ENCODE measurements around the gene UBA7.
"Not testable (repeated sequence)": the region's sequence is repeated elsewhere in the genome, so short reads cannot be mapped to it uniquely, and the experiment has no call there.

UBA7 gene

DNA sequence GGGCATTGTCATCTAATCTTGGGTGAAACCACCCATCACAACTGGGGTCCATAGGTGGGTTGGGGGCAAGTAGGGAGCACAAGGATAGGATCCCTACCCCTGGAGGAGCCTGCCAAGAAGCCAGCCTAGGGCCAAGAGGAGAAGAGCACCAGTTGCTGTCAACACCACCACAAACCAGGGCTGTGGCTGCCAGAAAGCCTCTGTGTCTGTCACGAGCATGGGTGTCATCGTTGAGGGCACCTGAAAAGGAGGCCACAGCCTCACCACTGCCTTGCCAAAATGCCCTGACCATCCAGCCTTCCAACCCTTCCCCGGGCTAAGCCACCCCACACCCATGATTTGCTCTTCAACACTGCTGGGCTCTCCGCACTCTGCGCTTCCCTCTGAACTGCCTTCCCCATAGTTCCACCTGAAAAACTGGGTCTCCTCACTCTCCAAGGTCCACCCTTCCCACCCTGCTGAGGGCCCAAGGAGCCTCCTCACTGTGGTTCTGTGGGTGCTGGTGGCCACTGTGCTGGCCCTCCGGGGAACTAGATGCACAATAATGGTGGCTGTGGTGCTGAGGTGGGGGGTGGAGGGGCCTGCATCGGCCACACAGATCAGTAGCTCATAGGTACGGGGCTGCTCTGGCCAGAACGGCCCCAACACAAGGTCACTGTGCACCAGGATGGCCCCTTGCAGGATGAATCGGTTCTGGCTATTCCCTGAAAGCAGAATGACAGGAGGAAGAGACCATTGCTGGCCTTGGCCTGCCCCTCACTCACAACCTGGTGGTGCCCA lies 21.2 kb downstream of the UBA7 start:
- TF ChIP-seq POLR2AphosphoS5 (IDR thresholded peaks at IDR 0.05; ENCODE audit: low read depth, low read length) (no peak), TAF1 (IDR thresholded peaks at IDR 0.05; ENCODE audit: borderline replicate concordance, low read depth, low read length) (no peak), POLR2A (IDR thresholded peaks at IDR 0.05; ENCODE audit: low read depth, low read length) (no peak)
- FAIRE-seq, result no peak
- peak; percentile 6 for DNase-seq (ENCODE audit: insufficient read length)

DNA sequence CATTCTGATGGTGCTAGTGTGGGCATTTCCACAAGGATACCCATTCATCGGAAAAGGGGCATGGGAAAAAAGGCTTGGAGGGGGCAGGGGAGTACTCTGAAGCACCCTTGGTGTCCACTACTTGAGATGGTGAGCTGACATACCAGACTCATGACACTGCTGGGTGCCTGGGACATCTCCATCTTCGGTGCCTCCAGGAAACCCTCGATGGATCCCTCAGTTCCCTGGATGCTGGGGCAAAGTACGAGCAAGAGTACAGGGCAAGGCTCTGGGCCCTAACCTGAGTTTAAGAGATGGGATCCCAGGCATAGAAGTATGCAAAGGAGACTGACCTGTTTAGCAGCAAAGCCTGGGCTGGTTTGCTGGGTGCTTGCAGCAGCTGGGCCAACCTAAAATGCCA lies 22.2 kb downstream of the UBA7 start:
- no peak for TF ChIP-seq POLR2AphosphoS5 (IDR thresholded peaks at IDR 0.05; ENCODE audit: low read depth, low read length)
- no peak for TF ChIP-seq TAF1 (IDR thresholded peaks at IDR 0.05; ENCODE audit: borderline replicate concordance, low read depth, low read length)
- TF ChIP-seq POLR2A (IDR thresholded peaks at IDR 0.05; ENCODE audit: low read depth, low read length), result no peak
- DNase-seq (ENCODE audit: insufficient read length) (no peak), FAIRE-seq (no peak)

- DNase-seq (ENCODE audit: insufficient read length), result peak; percentile 2
- FAIRE-seq, result no peak
- TF ChIP-seq POLR2A (IDR thresholded peaks at IDR 0.05; ENCODE audit: low read depth, low read length), result no peak
Observed at GRCh38 chr3:49790626-49791411, 22.9 kb downstream of the UBA7 start.

DNA sequence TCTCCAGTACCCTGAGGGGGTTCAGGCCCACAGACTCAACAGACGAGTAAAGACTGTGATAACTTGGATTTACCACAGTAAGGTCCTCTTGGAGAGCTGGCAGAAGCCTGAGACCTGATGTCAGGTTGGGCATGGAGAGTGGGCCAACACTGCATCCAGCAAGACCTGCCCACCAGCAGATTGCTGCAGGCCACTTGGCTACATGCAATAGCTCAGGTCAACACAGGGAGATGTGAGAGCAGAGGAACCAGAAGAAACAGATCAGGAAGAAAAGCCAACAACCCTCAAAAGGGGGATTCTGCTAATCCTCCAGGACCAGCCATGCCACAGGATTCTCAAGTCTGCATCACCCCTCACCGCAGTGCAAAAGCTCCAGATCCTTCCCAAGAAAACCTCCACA lies 25.7 kb downstream of the UBA7 start:
- FAIRE-seq (no peak), DNase-seq (ENCODE audit: insufficient read length) (no peak)
- TF ChIP-seq POLR2A (IDR thresholded peaks at IDR 0.05; ENCODE audit: low read depth, low read length), result no peak
- no peak for TF ChIP-seq POLR2AphosphoS5 (IDR thresholded peaks at IDR 0.05; ENCODE audit: low read depth, low read length)
- no peak for TF ChIP-seq TAF1 (IDR thresholded peaks at IDR 0.05; ENCODE audit: borderline replicate concordance, low read depth, low read length)

DNA sequence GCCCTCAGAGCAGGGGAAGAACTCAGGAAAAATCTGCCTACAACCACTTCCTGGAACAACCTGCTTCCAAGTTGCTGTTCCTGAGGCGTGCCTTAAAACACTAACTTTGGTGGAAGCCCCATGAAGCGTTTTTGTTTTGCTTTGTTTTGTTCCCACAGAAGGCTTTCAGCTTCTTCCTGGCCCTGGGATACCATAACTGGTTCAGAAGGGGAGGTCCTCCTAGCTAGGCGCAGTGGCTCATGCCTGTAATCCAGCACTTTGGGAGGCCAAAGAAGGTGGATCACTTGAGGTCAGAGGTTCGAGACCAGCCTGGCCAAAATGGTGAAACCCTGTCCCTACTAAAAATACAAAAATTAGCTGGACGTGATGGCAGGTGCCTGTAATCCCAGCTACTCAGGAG lies 26.2 kb downstream of the UBA7 start:
- FAIRE-seq (no peak), DNase-seq (ENCODE audit: insufficient read length) (no peak)
- TF ChIP-seq POLR2A (IDR thresholded peaks at IDR 0.05; ENCODE audit: low read depth, low read length), result no peak
- TF ChIP-seq POLR2AphosphoS5 (IDR thresholded peaks at IDR 0.05; ENCODE audit: low read depth, low read length), result no peak
- no peak for TF ChIP-seq TAF1 (IDR thresholded peaks at IDR 0.05; ENCODE audit: borderline replicate concordance, low read depth, low read length)

DNA sequence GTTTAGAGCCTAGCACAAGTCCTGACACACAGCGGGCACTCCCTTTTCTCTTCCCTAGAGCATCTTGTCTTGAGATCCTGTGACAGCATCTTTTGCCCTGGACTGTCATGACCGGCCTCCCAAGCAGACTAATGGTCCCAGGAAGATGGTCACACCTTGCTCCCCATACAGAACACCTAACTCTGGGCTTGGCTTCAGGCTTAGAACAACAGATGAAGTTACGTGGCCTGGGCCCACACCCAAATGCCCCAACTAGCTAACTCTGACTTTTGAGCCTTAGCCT lies 26.6 kb downstream of the UBA7 start:
- DNase-seq (ENCODE audit: insufficient read length), result peak; percentile 5

GRCh38 chr3:49786357-49787181 lies 27.2 kb downstream of the UBA7 start, which contains the start of gene IP6K1:
Gene IP6K1 (minus strand): TSS chr3:49786542. CDS start chr3:49748040, 38,502 bp downstream.
- peak; percentile 86 for TF ChIP-seq POLR2A (IDR thresholded peaks at IDR 0.05; ENCODE audit: low read depth, low read length)
- TF ChIP-seq POLR2AphosphoS5 (IDR thresholded peaks at IDR 0.05; ENCODE audit: low read depth, low read length), result peak; percentile 73; the same call in 1 of the 2 replicates
- TF ChIP-seq TAF1 (IDR thresholded peaks at IDR 0.05; ENCODE audit: borderline replicate concordance, low read depth, low read length), result 0 out of 2 replicates have a peak, but pooled peaks have one; percentile 36
- FAIRE-seq (peak; percentile 100), DNase-seq (ENCODE audit: insufficient read length) (peak; percentile 100)

More for the DNA sequence above, 26.6 kb downstream of the UBA7 start:
- no peak for TF ChIP-seq TAF1 (IDR thresholded peaks at IDR 0.05; ENCODE audit: borderline replicate concordance, low read depth, low read length)
- FAIRE-seq, result no peak

DNA sequence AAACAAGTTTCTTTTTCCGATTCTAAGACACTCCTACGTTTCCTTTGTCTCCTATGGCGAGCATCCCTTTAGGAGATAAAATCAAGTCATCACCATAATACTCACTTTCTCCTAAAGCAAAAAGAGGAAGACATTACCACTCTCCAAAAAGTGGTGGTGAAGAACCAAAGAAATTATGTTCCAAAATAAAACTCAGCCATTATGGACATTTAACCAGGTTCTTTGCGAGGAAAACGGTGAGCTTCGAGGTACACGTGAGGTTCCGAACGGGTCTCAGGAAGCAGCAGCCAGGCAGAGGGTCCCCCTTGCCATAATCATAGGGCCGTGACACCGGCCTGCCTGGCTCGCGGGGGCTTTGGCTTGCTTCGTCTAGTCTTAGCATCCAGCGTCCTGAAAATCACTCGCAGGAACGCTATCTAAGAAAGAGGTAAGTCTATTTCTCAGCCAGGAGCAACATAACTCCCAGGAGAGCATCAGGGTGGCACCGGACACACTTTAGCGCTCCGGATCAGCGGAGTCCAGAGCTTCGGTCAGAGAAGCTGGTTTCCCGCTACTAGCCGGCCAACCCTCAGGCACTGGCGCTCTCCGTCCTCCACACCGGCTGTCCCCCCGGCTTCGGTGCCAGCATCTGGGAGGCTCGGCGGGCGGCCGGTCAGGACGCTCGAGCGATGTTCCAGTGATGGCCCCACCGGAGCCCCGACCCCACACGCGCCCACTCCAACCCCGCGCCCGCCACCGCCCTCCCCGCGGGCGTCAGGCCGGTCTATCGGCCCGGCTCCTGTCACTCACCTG lies 28.0 kb downstream of the UBA7 start:
- FAIRE-seq, result peak; percentile 61
- DNase-seq (ENCODE audit: insufficient read length), result no peak
- TF ChIP-seq POLR2A (IDR thresholded peaks at IDR 0.05; ENCODE audit: low read depth, low read length), result no peak

DNA sequence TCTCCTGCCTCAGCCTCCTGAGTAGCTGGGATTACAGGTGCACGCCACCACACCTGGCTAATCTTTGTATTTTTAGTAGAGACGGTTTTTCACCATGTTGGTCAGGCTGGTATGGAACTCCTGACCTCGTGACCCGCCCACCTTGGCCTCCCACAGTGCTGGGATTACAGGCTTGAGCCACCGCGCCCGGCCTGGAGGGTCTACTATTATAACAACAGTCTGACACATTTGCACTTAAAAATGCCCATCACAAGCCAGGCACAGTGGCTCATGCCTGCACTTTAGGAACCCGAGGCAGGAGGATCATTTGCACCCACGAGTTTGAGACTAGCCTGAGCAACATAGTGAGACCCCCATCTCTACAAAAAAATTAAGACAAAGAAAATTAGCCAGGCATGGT lies 31.5 kb downstream of the UBA7 start:
- FAIRE-seq; DNase-seq (ENCODE audit: insufficient read length): not testable (repeated sequence)

GRCh38 chr3:49781415-49782199 lies 32.1 kb downstream of the UBA7 start:
- TF ChIP-seq POLR2A (IDR thresholded peaks at IDR 0.05; ENCODE audit: low read depth, low read length), result no peak
- TF ChIP-seq POLR2AphosphoS5 (IDR thresholded peaks at IDR 0.05; ENCODE audit: low read depth, low read length), result no peak
- no peak for TF ChIP-seq TAF1 (IDR thresholded peaks at IDR 0.05; ENCODE audit: borderline replicate concordance, low read depth, low read length)
- FAIRE-seq, result no peak

DNA sequence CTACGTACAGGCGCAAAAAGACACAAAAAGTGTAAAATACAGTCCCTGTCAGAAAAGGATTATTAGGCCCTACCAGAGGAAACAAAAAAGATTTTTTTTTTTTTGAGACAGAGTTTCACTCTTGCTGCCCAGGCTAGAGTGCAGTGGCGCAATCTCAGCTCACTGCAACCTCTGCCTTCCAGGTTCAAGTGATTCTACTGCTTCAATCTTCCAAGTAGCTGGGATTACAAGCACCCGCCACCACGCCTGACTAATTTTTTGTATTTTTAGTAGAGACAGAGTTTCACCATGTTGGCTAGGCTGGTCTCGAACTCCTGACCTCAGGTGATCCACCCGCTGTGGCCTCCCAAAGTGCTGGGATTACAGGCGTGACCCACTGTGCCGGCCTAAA lies 32.8 kb downstream of the UBA7 start:
- not testable (repeated sequence) for FAIRE-seq

More at GRCh38 chr3:49781415-49782199, 32.1 kb downstream of the UBA7 start:
- no peak for DNase-seq (ENCODE audit: insufficient read length)

More for the DNA sequence above, 32.8 kb downstream of the UBA7 start:
- not testable (repeated sequence) for DNase-seq (ENCODE audit: insufficient read length)

Measured in GM12892 (cell line).